Activated CD4-positive, alpha-beta memory T cell treated with anti-CD3 and anti-CD28 coated beads, Interleukin-2, amount 10 ng/mL, durations not matched to agents 7 days and 5 days (primary cell): ENCODE data around the gene RAPGEF6. TPM values are rescaled to one million over a fixed set of nuclear protein-coding genes. Genes with fewer than 3 reads are reported as not detected.
"Not testable (repeated sequence)": the region's sequence is repeated elsewhere in the genome, so short reads cannot be mapped to it uniquely, and the experiment has no call there.

ENCODE experiments used
- CTCF ChIA-PET: fragments of 350-600 bp; sonication (Branson Sonifier 250); formaldehyde crosslinking; loops from one replicate; lab custom pipeline; 2021; ENCODE audit warnings: antibody characterized with exemption, inconsistent platforms; lab: Charles Lee
- POLR2A ChIA-PET: fragments of 350-600 bp; sonication (Branson Sonifier 250); formaldehyde crosslinking; loops from one replicate; lab custom pipeline; 2021; ENCODE audit warnings: antibody characterized with exemption; lab: Charles Lee
- DNase-seq: peaks from one replicate; pipeline ENCODE4 v3.0.0-alpha.2; 2020
- H3K27ac Mint-ChIP-seq: one replicate; pipeline ENCODE4 v1.8.0; 2021; ENCODE audit warnings: mild to moderate bottlenecking, mixed read lengths
- H3K27me3 Mint-ChIP-seq: one replicate; pipeline ENCODE4 v1.8.0; 2021; ENCODE audit warnings: mixed read lengths
- H3K36me3 Mint-ChIP-seq: one replicate; pipeline ENCODE4 v1.8.0; 2021; ENCODE audit warnings: low read depth, mixed read lengths
- H3K4me1 Mint-ChIP-seq: one replicate; pipeline ENCODE4 v1.8.0; 2021; ENCODE audit warnings: mixed read lengths
- H3K4me3 Mint-ChIP-seq: one replicate; pipeline ENCODE4 v1.8.0; 2021; ENCODE audit warnings: mild to moderate bottlenecking, mixed read lengths
- H3K9me3 Mint-ChIP-seq: one replicate; pipeline ENCODE4 v1.8.0; 2021; ENCODE audit warnings: mixed read lengths
- total RNA-seq, 2 experiments: library from RNA; stranded (reverse); gene quantifications; one replicate each; pipeline ENCODE4 v1.2.3, GENCODE V29; 2021

Gene RAPGEF6
- 10 to 100 TPM; 40.7 to 44.5 TPM for total RNA-seq

GRCh38 chr5:131634996-131635683 is at the start of gene RAPGEF6:
Gene RAPGEF6, minus strand, starts transcription at chr5:131635229. Its CDS starts 199 bp downstream, at chr5:131635030.
- Mint-ChIP-seq H3K4me3 (peak within 1 kb of the TSS; percentile 99), H3K4me1 (peaks cover 22% of the 10 kb centered on the region), H3K27me3 (no peaks in the 10 kb centered on the region), H3K36me3 (peaks cover 13% of the 10 kb centered on the region), H3K27ac (peak within 1 kb of the TSS; percentile 99), H3K9me3 (no peaks in the 10 kb centered on the region)
- DNase-seq = peak; percentile 99
- ChIA-PET CTCF (interaction anchor here (0.6 to 1.3 kb wide), 4 partner anchors 20 to 385 kb away, joined by 3 to 5 read pairs (median 4); no protein-coding TSS in a partner anchor), POLR2A (interaction anchor here (0.9 to 1.5 kb wide), 13 partner anchors 9 to 424 kb away, joined by 3 to 22 read pairs (median 5); partner anchors contain the start of genes CDC42SE2 and FNIP1)

GRCh38 chr5:131684595-131684994 is 49.6 kb upstream of the RAPGEF6 start:
- Mint-ChIP-seq H3K36me3 (peaks cover 32% of the 10 kb centered on the region), H3K27ac (no peak overlapping the region), H3K4me1 (no peaks in the 10 kb centered on the region), H3K9me3 (no peaks in the 10 kb centered on the region), H3K4me3 (no peak overlapping the region), H3K27me3 (no peaks in the 10 kb centered on the region)
- DNase-seq = no peak
- POLR2A ChIA-PET = no interaction called here
- CTCF ChIA-PET = no interaction called here

GRCh38 chr5:131684051-131684450 is 49.0 kb upstream of the RAPGEF6 start:
- Mint-ChIP-seq H3K4me1 (no peaks in the 10 kb centered on the region), H3K9me3 (no peaks in the 10 kb centered on the region), H3K27me3 (no peaks in the 10 kb centered on the region), H3K27ac (no peak overlapping the region), H3K36me3 (peaks cover 31% of the 10 kb centered on the region), H3K4me3 (no peak overlapping the region)
- ChIA-PET CTCF (no interaction called here), POLR2A (no interaction called here)
- no peak for DNase-seq

GRCh38 chr5:131682826-131683225 is 47.8 kb upstream of the RAPGEF6 start:
- DNase-seq = no peak
- H3K27me3 Mint-ChIP-seq = no peaks in the 10 kb centered on the region
- no peaks in the 10 kb centered on the region for H3K9me3 Mint-ChIP-seq
- H3K27ac Mint-ChIP-seq = no peak overlapping the region
- no peaks in the 10 kb centered on the region for H3K4me1 Mint-ChIP-seq
- no peak overlapping the region for H3K4me3 Mint-ChIP-seq
- POLR2A ChIA-PET = no interaction called here
- H3K36me3 Mint-ChIP-seq = peaks cover 29% of the 10 kb centered on the region
- CTCF ChIA-PET = no interaction called here

- Mint-ChIP-seq H3K27ac (no peak overlapping the region), H3K4me3 (no peak overlapping the region), H3K27me3 (no peaks in the 10 kb centered on the region), H3K36me3 (peaks cover 29% of the 10 kb centered on the region), H3K4me1 (no peaks in the 10 kb centered on the region), H3K9me3 (no peaks in the 10 kb centered on the region)
- DNase-seq = no peak
- POLR2A ChIA-PET = no interaction called here
- CTCF ChIA-PET = no interaction called here
These were observed 47.1 kb upstream of the RAPGEF6 start for GRCh38 chr5:131682175-131682574.

GRCh38 chr5:131679911-131680310 is 44.9 kb upstream of the RAPGEF6 start:
- Mint-ChIP-seq H3K4me1 (peaks cover 2% of the 10 kb centered on the region), H3K27me3 (no peaks in the 10 kb centered on the region), H3K27ac (no peak overlapping the region), H3K9me3 (no peaks in the 10 kb centered on the region), H3K4me3 (no peak overlapping the region), H3K36me3 (peaks cover 38% of the 10 kb centered on the region)
- no peak for DNase-seq
- ChIA-PET POLR2A (no interaction called here), CTCF (interaction anchor here (0.6 kb wide), 1 partner anchor 20 kb away, joined by 3 read pairs; no protein-coding TSS in a partner anchor)

- H3K27me3 Mint-ChIP-seq, H3K27ac Mint-ChIP-seq, POLR2A ChIA-PET, H3K4me1 Mint-ChIP-seq, DNase-seq, H3K9me3 Mint-ChIP-seq, CTCF ChIA-PET, H3K4me3 Mint-ChIP-seq: not testable (repeated sequence)
- peaks cover 48% of the 10 kb centered on the region for H3K36me3 Mint-ChIP-seq
These were observed 43.2 kb upstream of the RAPGEF6 start for GRCh38 chr5:131678273-131678672.

GRCh38 chr5:131677115-131677514 is 42.1 kb upstream of the RAPGEF6 start:
- H3K27me3 Mint-ChIP-seq = no peaks in the 10 kb centered on the region
- peaks cover 16% of the 10 kb centered on the region for H3K4me1 Mint-ChIP-seq
- ChIA-PET CTCF (no interaction called here), POLR2A (no interaction called here)
- no peak overlapping the region for H3K4me3 Mint-ChIP-seq
- H3K9me3 Mint-ChIP-seq = no peaks in the 10 kb centered on the region
- DNase-seq = no peak
- H3K27ac Mint-ChIP-seq = no peak overlapping the region
- H3K36me3 Mint-ChIP-seq = peaks cover 50% of the 10 kb centered on the region

- no peaks in the 10 kb centered on the region for H3K9me3 Mint-ChIP-seq
- H3K27me3 Mint-ChIP-seq = no peaks in the 10 kb centered on the region
- peaks cover 27% of the 10 kb centered on the region for H3K4me1 Mint-ChIP-seq
- H3K4me3 Mint-ChIP-seq = no peak overlapping the region
- peaks cover 68% of the 10 kb centered on the region for H3K36me3 Mint-ChIP-seq
- no peak overlapping the region for H3K27ac Mint-ChIP-seq
- ChIA-PET CTCF (no interaction called here), POLR2A (no interaction called here)
- DNase-seq = no peak
These were observed 37.7 kb upstream of the RAPGEF6 start for GRCh38 chr5:131672776-131673175.

- H3K36me3 Mint-ChIP-seq = peaks cover 64% of the 10 kb centered on the region
- no peaks in the 10 kb centered on the region for H3K27me3 Mint-ChIP-seq
- H3K9me3 Mint-ChIP-seq = no peaks in the 10 kb centered on the region
These were observed 37.1 kb upstream of the RAPGEF6 start for GRCh38 chr5:131671994-131672655.

GRCh38 chr5:131671409-131671808 is 36.4 kb upstream of the RAPGEF6 start:
- peaks cover 25% of the 10 kb centered on the region for H3K4me1 Mint-ChIP-seq
- DNase-seq = no peak
- H3K4me3 Mint-ChIP-seq = no peak overlapping the region
- ChIA-PET POLR2A (interaction anchor here (1.3 kb wide), 1 partner anchor 31 kb away, joined by 3 read pairs; no protein-coding TSS in a partner anchor), CTCF (interaction anchor here (1.0 kb wide), 1 partner anchor 80 kb away, joined by 3 read pairs; no protein-coding TSS in a partner anchor)
- no peaks in the 10 kb centered on the region for H3K27me3 Mint-ChIP-seq
- H3K9me3 Mint-ChIP-seq = no peaks in the 10 kb centered on the region
- peaks cover 56% of the 10 kb centered on the region for H3K36me3 Mint-ChIP-seq
- H3K27ac Mint-ChIP-seq = no peak overlapping the region

More at GRCh38 chr5:131671994-131672655, 37.1 kb upstream of the RAPGEF6 start:
- Mint-ChIP-seq H3K27ac (no peak overlapping the region), H3K4me1 (peaks cover 27% of the 10 kb centered on the region), H3K4me3 (no peak overlapping the region)
- ChIA-PET POLR2A (no interaction called here), CTCF (no interaction called here)
- DNase-seq = no peak

- peaks cover 2% of the 10 kb centered on the region for H3K4me1 Mint-ChIP-seq
- POLR2A ChIA-PET = no interaction called here
These were observed 29.9 kb upstream of the RAPGEF6 start for GRCh38 chr5:131664929-131665328.

GRCh38 chr5:131661933-131662332 is 26.9 kb upstream of the RAPGEF6 start:
- ChIA-PET CTCF (no interaction called here), POLR2A (no interaction called here)
- H3K4me3 Mint-ChIP-seq = no peak overlapping the region
- H3K4me1 Mint-ChIP-seq = peaks cover 5% of the 10 kb centered on the region
- no peak for DNase-seq
- no peaks in the 10 kb centered on the region for H3K9me3 Mint-ChIP-seq
- H3K36me3 Mint-ChIP-seq = peaks cover 48% of the 10 kb centered on the region
- no peak overlapping the region for H3K27ac Mint-ChIP-seq
- no peaks in the 10 kb centered on the region for H3K27me3 Mint-ChIP-seq

More at GRCh38 chr5:131664929-131665328, 29.9 kb upstream of the RAPGEF6 start:
- Mint-ChIP-seq H3K27ac (no peak overlapping the region), H3K27me3 (no peaks in the 10 kb centered on the region), H3K36me3 (peaks cover 41% of the 10 kb centered on the region), H3K9me3 (no peaks in the 10 kb centered on the region), H3K4me3 (no peak overlapping the region)
- DNase-seq = no peak
- CTCF ChIA-PET = no interaction called here
